Mesenchymal stem cell (in vitro differentiated cells and primary cell): ENCODE results near the gene C1orf198.
A peak's percentile ranks its signal among the peaks of the same experiment; 100 is the strongest.

ENCODE experiments used
- DNase-seq: peaks from one replicate; pipeline ENCODE4 v3.0.0-alpha.2; 2013
- H2AFZ ChIP-seq: one replicate; pipeline ENCODE4 v1.6.1; 2013; ENCODE audit warnings: low read depth, mild to moderate bottlenecking, control low read depth, inconsistent platforms, low read length, moderate library complexity
- H2AK5ac ChIP-seq: 2 replicates; pipeline ENCODE4 v1.6.1; 2013; ENCODE audit warnings: low read length, moderate library complexity, mild to moderate bottlenecking, inconsistent platforms; ENCODE audit not compliant: severe bottlenecking
- H2BK120ac ChIP-seq: one replicate; pipeline ENCODE4 v1.6.1; 2013; ENCODE audit warnings: low read depth, mild to moderate bottlenecking, inconsistent platforms, low read length, moderate library complexity
- H2BK12ac ChIP-seq, 2 experiments: one replicate each; pipeline ENCODE4 v1.6.1; 2013; ENCODE audit warnings: inconsistent platforms in 2 of 2, low read length in 2 of 2, mild to moderate bottlenecking in 2 of 2, moderate library complexity in 2 of 2, control low read depth in 1 of 2
- H2BK15ac ChIP-seq: one replicate; pipeline ENCODE4 v1.6.1; 2013; ENCODE audit warnings: mild to moderate bottlenecking, low read depth, inconsistent platforms; ENCODE audit not compliant: poor library complexity, severe bottlenecking
- H2BK5ac ChIP-seq: 2 replicates; pipeline ENCODE4 v1.6.1; 2013; ENCODE audit warnings: low read depth, mild to moderate bottlenecking, low read length, control low read depth, inconsistent platforms; ENCODE audit not compliant: poor library complexity, severe bottlenecking
- H3K14ac ChIP-seq, 2 experiments: one replicate each; pipeline ENCODE4 v1.6.1; 2013; ENCODE audit warnings: inconsistent platforms in 2 of 2, low read length in 2 of 2, control low read depth in 1 of 2, mild to moderate bottlenecking in 1 of 2, moderate library complexity in 1 of 2
- H3K18ac ChIP-seq, 2 experiments: one replicate each; pipeline ENCODE4 v1.6.1; 2013; ENCODE audit warnings: inconsistent platforms in 2 of 2, low read length in 2 of 2, control low read depth in 1 of 2, low read depth in 1 of 2, mild to moderate bottlenecking in 1 of 2
- H3K23ac ChIP-seq, 2 experiments: one replicate each; pipeline ENCODE4 v1.6.1; 2013; ENCODE audit warnings: inconsistent platforms in 2 of 2, low read length in 2 of 2, mild to moderate bottlenecking in 2 of 2, moderate library complexity in 2 of 2, control low read depth in 1 of 2
- H3K27ac ChIP-seq: 2 replicates; pipeline ENCODE4 v1.5.1; 2013; ENCODE audit warnings: mild to moderate bottlenecking, moderate library complexity, low read length, control low read depth, inconsistent platforms; ENCODE audit not compliant: poor library complexity, severe bottlenecking
- H3K27me3 ChIP-seq, 2 experiments: 2 replicates each; pipeline versions ENCODE4 v1.6.1 to v1.7.0; 2013; ENCODE audit warnings: low read length in 2 of 2, mild to moderate bottlenecking in 2 of 2, moderate library complexity in 2 of 2, control low read depth in 1 of 2, inconsistent platforms in 1 of 2; ENCODE audit not compliant: control insufficient read depth in 1 of 2, insufficient read depth in 1 of 2
- H3K36me3 ChIP-seq, 2 experiments: 2 replicates each; pipeline versions ENCODE4 v1.6.1 to v1.7.0; 2013; ENCODE audit warnings: low read length in 2 of 2, control low read depth in 1 of 2, inconsistent platforms in 1 of 2, low read depth in 1 of 2, mild to moderate bottlenecking in 1 of 2; ENCODE audit not compliant: insufficient read depth in 2 of 2, control insufficient read depth in 1 of 2
- H3K4ac ChIP-seq, 2 experiments: one replicate each; pipeline ENCODE4 v1.6.1; 2013; ENCODE audit warnings: inconsistent platforms in 2 of 2, low read length in 2 of 2, mild to moderate bottlenecking in 2 of 2, moderate library complexity in 2 of 2, control low read depth in 1 of 2, low read depth in 1 of 2
- H3K4me1 ChIP-seq: 2 replicates; pipeline ENCODE4 v1.6.1; 2013; ENCODE audit warnings: low read depth, low read length, control low read depth; ENCODE audit not compliant: control insufficient read depth, insufficient read depth
- H3K4me2 ChIP-seq: 2 replicates; pipeline ENCODE4 v1.6.1; 2013; ENCODE audit warnings: low read length, mild to moderate bottlenecking, inconsistent platforms; ENCODE audit not compliant: poor library complexity, severe bottlenecking
- H3K4me3 ChIP-seq, 2 experiments: 2 replicates each; pipeline versions ENCODE4 v1.5.1 to v1.7.0; 2013; ENCODE audit warnings: low read length in 2 of 2, mild to moderate bottlenecking in 2 of 2, control low read depth in 1 of 2, low read depth in 1 of 2; ENCODE audit not compliant: insufficient read depth in 1 of 2
- H3K79me1 ChIP-seq: replicated peaks from 2 replicates; pipeline ENCODE4 v1.6.1; 2013; ENCODE audit warnings: mild to moderate bottlenecking, control low read depth, low read length, inconsistent platforms; ENCODE audit not compliant: poor library complexity, severe bottlenecking
- H3K9ac ChIP-seq: 2 replicates; pipeline ENCODE4 v1.7.0; 2013; ENCODE audit warnings: mild to moderate bottlenecking, low read length, moderate library complexity
- H3K9me3 ChIP-seq: 2 replicates; pipeline ENCODE4 v1.7.0; 2013; ENCODE audit warnings: mild to moderate bottlenecking, low read length; ENCODE audit not compliant: control insufficient read depth
- H4K8ac ChIP-seq: one replicate; pipeline ENCODE4 v1.6.1; 2013; ENCODE audit warnings: inconsistent platforms, mild to moderate bottlenecking, low read length, moderate library complexity
- H4K91ac ChIP-seq: one replicate; pipeline ENCODE4 v1.6.1; 2013; ENCODE audit warnings: mild to moderate bottlenecking, low read length, inconsistent platforms
- WGBS: methylation state at CpG from one replicate; pipeline ENCODE4 v1.1.7; 2013; ENCODE audit warnings: mixed read lengths; 5-methylcytosine and 5-hydroxymethylcytosine counted together

The C1orf198 gene

DNA sequence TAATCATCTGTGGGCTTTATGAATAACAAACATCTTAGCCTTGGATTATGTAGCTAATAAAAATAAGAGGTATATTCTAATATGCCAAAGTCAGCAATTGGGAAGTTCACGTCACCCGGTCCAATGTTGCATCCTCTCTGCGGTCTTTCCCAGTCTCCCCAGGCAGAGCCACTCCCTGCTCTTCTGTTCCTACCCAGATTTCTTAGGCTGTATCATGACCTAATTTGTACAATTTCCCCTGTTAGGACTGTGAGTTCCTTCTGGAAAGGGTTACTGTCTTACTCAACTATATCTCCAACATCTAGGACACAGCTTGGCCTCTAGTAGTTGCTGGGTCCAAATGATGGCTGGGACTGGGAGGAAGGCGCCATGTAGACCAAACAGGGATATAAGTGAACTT is 29.8 kb upstream of the C1orf198 start:
- Histone ChIP-seq H2BK120ac (no peak overlapping the region), H3K4me2 (no peak overlapping the region), H3K9me3 (no peaks in the 10 kb centered on the region), H2AK5ac (no peak overlapping the region), H3K23ac (no peak overlapping the region), H3K36me3 (no peaks in the 10 kb centered on the region), H3K14ac (no peak overlapping the region), H3K18ac (no peak overlapping the region), H4K91ac (no peak overlapping the region), H2BK15ac (no peak overlapping the region), H4K8ac (no peak overlapping the region), H2BK5ac (no peak overlapping the region), H3K27me3 (no peaks in the 10 kb centered on the region), H3K79me1 (no peaks in the 10 kb centered on the region), H3K27ac (no peak overlapping the region), H2AFZ (no peak overlapping the region), H3K9ac (no peak overlapping the region), H3K4ac (no peak overlapping the region), H3K4me3 (no peak overlapping the region), H2BK12ac (no peak overlapping the region), H3K4me1 (no peaks in the 10 kb centered on the region)
- WGBS: 98% methylated on average over 4 of the region's 4 CpGs
- no peak for DNase-seq

GRCh38 chr1:230896779-230897178 is 28.5 kb upstream of the C1orf198 start:
- H3K27ac ChIP-seq: no peak overlapping the region

DNA sequence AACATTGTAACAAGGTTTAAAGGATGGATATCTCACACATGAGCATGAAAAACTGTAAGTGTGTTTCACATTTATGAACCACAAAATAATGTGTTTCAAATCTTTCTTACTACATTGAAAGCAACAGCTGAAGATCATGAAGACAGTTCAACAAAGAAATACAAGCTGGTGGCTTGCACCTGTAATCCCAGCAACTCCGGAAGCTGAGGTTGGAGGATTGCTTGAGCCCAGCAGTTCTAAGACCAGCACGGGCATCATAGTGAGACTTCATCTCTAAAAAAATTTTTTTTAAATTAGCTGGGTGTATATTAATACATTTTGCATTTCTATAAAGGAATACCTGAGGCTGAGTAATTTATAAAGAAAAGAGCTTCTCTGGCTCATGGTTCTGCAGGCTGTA is 27.1 kb upstream of the C1orf198 start:
- no peak overlapping the region for H2BK120ac ChIP-seq
- no peak overlapping the region for H2BK15ac ChIP-seq
- H2BK5ac ChIP-seq: no peak overlapping the region
- no peak overlapping the region for H3K14ac ChIP-seq
- H3K27ac ChIP-seq: no peak overlapping the region
- no peaks in the 10 kb centered on the region for H3K4me1 ChIP-seq
- H2AFZ ChIP-seq: no peak overlapping the region
- 100% methylated on average over 1 of the region's 2 CpGs for WGBS
- no peak overlapping the region for H3K18ac ChIP-seq
- no peak for DNase-seq
- H3K4me2 ChIP-seq: no peak overlapping the region
- H2BK12ac ChIP-seq: no peak overlapping the region
- H3K36me3 ChIP-seq: no peaks in the 10 kb centered on the region
- H4K91ac ChIP-seq: no peak overlapping the region
- H3K23ac ChIP-seq: no peak overlapping the region
- H3K9ac ChIP-seq: no peak overlapping the region
- no peaks in the 10 kb centered on the region for H3K9me3 ChIP-seq
- no peaks in the 10 kb centered on the region for H3K79me1 ChIP-seq
- H4K8ac ChIP-seq: no peak overlapping the region
- no peak overlapping the region for H3K4ac ChIP-seq
- H3K4me3 ChIP-seq: no peak overlapping the region
- H3K27me3 ChIP-seq: no peaks in the 10 kb centered on the region
- no peak overlapping the region for H2AK5ac ChIP-seq

More at GRCh38 chr1:230896779-230897178, 28.5 kb upstream of the C1orf198 start:
- Histone ChIP-seq H2AFZ (no peak overlapping the region), H3K9ac (no peak overlapping the region), H3K4me1 (no peaks in the 10 kb centered on the region), H3K4ac (no peak overlapping the region), H3K4me2 (no peak overlapping the region), H3K18ac (no peak overlapping the region), H3K36me3 (no peaks in the 10 kb centered on the region), H2BK12ac (no peak overlapping the region), H3K9me3 (no peaks in the 10 kb centered on the region), H2BK5ac (no peak overlapping the region), H3K4me3 (no peak overlapping the region), H3K27me3 (no peaks in the 10 kb centered on the region), H3K23ac (no peak overlapping the region), H3K79me1 (no peaks in the 10 kb centered on the region), H4K8ac (no peak overlapping the region), H2AK5ac (no peak overlapping the region), H4K91ac (no peak overlapping the region), H2BK120ac (no peak overlapping the region), H2BK15ac (no peak overlapping the region), H3K14ac (no peak overlapping the region)
- 72% methylated on average over 1 of the region's 1 CpG for WGBS
- no peak for DNase-seq

DNA sequence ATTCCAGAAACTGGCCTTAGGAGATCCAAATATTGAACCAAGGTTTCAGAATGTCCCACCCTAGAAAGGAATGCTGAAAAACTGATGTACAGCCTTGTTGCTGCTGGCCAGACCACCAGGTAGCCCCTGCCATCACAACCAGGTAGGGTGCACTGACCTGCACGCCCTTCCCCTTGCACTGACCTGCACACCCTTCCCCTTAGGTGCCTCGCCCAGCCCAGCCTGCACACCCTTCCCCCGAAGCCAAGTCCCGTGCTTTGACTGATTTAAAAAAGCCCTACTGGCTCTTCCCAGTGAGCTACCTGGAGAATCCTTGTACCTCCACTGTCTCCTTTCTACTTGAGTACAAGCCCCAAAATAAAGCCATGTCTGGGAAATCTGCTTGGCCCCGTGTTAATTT is 26.3 kb upstream of the C1orf198 start:
- Histone ChIP-seq H2BK15ac (no peak overlapping the region), H3K36me3 (no peaks in the 10 kb centered on the region), H3K4me2 (no peak overlapping the region), H3K18ac (no peak overlapping the region), H2BK5ac (no peak overlapping the region), H3K79me1 (no peaks in the 10 kb centered on the region), H2BK120ac (no peak overlapping the region), H3K4me3 (no peak overlapping the region), H3K9ac (no peak overlapping the region), H2AK5ac (no peak overlapping the region), H3K4ac (no peak overlapping the region), H4K8ac (peak overlapping the region; percentile 53), H3K9me3 (no peaks in the 10 kb centered on the region), H3K27me3 (no peaks in the 10 kb centered on the region), H3K4me1 (no peaks in the 10 kb centered on the region), H3K23ac (no peak overlapping the region), H3K14ac (no peak overlapping the region), H2AFZ (no peak overlapping the region), H2BK12ac (no peak overlapping the region), H4K91ac (peak overlapping the region; percentile 77), H3K27ac (no peak overlapping the region)
- DNase-seq: no peak
- WGBS: 83% methylated on average over 5 of the region's 5 CpGs
